ENCODE data around the gene SPPL2C. TPM values are rescaled to one million over a fixed set of nuclear protein-coding genes. Genes with fewer than 3 reads are reported as not detected.

The SPPL2C gene
- total and polyA plus RNA-seq, 2 of the 13 experiments (the other 11 are each of a cell fraction or from before 2014, with no cell fraction given), result not detected

DNA sequence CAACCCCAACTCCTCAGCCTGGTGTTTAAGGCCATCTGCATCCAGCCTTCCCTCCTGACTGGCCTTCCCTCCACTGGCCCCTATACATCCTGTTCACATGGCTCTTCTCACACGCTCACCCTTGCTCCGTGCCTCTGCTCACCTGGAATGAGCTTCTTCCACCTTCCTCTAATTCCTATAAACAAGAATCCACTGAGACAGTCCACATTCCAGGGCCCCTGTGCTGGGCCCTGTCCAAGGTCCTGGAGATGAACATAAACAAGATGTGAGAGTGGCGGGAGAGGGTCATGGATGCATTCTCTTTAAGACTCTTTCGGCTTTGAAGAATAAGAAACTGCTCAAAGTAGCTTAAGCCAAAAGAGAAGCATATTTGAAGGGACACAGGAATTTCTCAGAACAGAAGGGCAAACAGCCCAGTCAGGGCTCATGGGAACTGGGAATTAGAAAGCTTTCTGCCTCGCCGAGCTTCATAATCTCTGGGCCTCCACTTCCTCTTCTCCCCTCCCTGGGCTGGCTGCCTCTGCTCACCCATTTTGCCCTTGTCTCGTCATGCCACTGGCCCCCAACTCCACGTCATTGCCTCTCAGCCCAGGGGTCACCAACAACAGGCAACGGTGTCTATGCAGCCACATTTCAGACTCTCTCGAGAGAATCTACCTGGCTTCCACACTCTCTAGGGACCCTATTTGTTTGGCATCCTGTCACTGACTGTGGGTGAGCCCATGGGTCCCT, 13.5 kb downstream of the SPPL2C start (continued):
- TF ChIP-seq PCBP1 (IDR thresholded peaks at IDR 0.05; ENCODE audit: borderline replicate concordance, low read depth, low read length) (no peak), ZFP82 (CRISPR knock-in tag; IDR thresholded peaks at IDR 0.05; ENCODE audit: borderline replicate concordance) (no peak), ZNF101 (CRISPR knock-in tag; IDR thresholded peaks at IDR 0.05; ENCODE audit: borderline replicate concordance, low read depth) (no peak), SIX4 (CRISPR knock-in tag; IDR thresholded peaks at IDR 0.05) (peak; percentile 44; the same call in 1 of the 2 replicates), ZNF207 (IDR thresholded peaks at IDR 0.05; ENCODE audit: borderline replicate concordance) (no peak), RFX1 (IDR thresholded peaks at IDR 0.05) (no peak), PRMT3 (CRISPR knock-in tag; IDR thresholded peaks at IDR 0.05; ENCODE audit: borderline replicate concordance, low read depth) (no peak), ZFP41 (CRISPR knock-in tag; IDR thresholded peaks at IDR 0.05; ENCODE audit: borderline replicate concordance) (no peak), TP53 (CRISPR knock-in tag; conservative IDR thresholded peaks at IDR 0.05) (no peak), HMG20B (CRISPR knock-in tag; conservative IDR thresholded peaks at IDR 0.05) (peak; percentile 70; the same call in 1 of the 2 replicates), ZNF614 (CRISPR knock-in tag; IDR thresholded peaks at IDR 0.05; ENCODE audit: borderline replicate concordance) (0 out of 2 replicates have a peak, but pooled peaks have one; percentile 43), ZNF460 (CRISPR knock-in tag; IDR thresholded peaks at IDR 0.05; ENCODE audit: borderline replicate concordance) (no peak), NCOA2 (CRISPR knock-in tag; IDR thresholded peaks at IDR 0.05) (peak; percentile 50; the same call in 1 of the 2 replicates), ZSCAN22 (CRISPR knock-in tag; IDR thresholded peaks at IDR 0.05) (no peak), SAFB2 (CRISPR knock-in tag; IDR thresholded peaks at IDR 0.05; ENCODE audit: borderline replicate concordance, low read depth) (no peak)
- TF ChIP-seq, protein P1, sequence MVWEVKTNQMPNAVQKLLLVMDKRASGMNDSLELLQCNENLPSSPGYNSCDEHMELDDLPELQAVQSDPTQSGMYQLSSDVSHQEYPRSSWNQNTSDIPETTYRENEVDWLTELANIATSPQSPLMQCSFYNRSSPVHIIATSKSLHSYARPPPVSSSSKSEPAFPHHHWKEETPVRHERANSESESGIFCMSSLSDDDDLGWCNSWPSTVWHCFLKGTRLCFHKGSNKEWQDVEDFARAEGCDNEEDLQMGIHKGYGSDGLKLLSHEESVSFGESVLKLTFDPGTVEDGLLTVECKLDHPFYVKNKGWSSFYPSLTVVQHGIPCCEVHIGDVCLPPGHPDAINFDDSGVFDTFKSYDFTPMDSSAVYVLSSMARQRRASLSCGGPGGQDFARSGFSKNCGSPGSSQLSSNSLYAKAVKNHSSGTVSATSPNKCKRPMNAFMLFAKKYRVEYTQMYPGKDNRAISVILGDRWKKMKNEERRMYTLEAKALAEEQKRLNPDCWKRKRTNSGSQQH (CRISPR knock-in tag; IDR thresholded peaks at IDR 0.05; ENCODE audit: low read depth), result peak; percentile 90; the same call in 1 of the 2 replicates
- TF ChIP-seq, protein P2, sequence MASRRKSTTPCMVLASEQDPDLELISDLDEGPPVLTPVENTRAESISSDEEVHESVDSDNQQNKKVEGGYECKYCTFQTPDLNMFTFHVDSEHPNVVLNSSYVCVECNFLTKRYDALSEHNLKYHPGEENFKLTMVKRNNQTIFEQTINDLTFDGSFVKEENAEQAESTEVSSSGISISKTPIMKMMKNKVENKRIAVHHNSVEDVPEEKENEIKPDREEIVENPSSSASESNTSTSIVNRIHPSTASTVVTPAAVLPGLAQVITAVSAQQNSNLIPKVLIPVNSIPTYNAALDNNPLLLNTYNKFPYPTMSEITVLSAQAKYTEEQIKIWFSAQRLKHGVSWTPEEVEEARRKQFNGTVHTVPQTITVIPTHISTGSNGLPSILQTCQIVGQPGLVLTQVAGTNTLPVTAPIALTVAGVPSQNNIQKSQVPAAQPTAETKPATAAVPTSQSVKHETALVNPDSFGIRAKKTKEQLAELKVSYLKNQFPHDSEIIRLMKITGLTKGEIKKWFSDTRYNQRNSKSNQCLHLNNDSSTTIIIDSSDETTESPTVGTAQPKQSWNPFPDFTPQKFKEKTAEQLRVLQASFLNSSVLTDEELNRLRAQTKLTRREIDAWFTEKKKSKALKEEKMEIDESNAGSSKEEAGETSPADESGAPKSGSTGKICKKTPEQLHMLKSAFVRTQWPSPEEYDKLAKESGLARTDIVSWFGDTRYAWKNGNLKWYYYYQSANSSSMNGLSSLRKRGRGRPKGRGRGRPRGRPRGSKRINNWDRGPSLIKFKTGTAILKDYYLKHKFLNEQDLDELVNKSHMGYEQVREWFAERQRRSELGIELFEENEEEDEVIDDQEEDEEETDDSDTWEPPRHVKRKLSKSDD (CRISPR knock-in tag; IDR thresholded peaks at IDR 0.05; ENCODE audit: low read depth), result no peak
- TF ChIP-seq, protein P3, sequence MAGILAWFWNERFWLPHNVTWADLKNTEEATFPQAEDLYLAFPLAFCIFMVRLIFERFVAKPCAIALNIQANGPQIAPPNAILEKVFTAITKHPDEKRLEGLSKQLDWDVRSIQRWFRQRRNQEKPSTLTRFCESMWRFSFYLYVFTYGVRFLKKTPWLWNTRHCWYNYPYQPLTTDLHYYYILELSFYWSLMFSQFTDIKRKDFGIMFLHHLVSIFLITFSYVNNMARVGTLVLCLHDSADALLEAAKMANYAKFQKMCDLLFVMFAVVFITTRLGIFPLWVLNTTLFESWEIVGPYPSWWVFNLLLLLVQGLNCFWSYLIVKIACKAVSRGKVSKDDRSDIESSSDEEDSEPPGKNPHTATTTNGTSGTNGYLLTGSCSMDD (CRISPR knock-in tag; IDR thresholded peaks at IDR 0.05), result no peak
- TF ChIP-seq, protein P4, sequence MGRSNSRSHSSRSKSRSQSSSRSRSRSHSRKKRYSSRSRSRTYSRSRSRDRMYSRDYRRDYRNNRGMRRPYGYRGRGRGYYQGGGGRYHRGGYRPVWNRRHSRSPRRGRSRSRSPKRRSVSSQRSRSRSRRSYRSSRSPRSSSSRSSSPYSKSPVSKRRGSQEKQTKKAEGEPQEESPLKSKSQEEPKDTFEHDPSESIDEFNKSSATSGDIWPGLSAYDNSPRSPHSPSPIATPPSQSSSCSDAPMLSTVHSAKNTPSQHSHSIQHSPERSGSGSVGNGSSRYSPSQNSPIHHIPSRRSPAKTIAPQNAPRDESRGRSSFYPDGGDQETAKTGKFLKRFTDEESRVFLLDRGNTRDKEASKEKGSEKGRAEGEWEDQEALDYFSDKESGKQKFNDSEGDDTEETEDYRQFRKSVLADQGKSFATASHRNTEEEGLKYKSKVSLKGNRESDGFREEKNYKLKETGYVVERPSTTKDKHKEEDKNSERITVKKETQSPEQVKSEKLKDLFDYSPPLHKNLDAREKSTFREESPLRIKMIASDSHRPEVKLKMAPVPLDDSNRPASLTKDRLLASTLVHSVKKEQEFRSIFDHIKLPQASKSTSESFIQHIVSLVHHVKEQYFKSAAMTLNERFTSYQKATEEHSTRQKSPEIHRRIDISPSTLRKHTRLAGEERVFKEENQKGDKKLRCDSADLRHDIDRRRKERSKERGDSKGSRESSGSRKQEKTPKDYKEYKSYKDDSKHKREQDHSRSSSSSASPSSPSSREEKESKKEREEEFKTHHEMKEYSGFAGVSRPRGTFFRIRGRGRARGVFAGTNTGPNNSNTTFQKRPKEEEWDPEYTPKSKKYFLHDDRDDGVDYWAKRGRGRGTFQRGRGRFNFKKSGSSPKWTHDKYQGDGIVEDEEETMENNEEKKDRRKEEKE (IDR thresholded peaks at IDR 0.05), result no peak
- TF ChIP-seq, protein P5, sequence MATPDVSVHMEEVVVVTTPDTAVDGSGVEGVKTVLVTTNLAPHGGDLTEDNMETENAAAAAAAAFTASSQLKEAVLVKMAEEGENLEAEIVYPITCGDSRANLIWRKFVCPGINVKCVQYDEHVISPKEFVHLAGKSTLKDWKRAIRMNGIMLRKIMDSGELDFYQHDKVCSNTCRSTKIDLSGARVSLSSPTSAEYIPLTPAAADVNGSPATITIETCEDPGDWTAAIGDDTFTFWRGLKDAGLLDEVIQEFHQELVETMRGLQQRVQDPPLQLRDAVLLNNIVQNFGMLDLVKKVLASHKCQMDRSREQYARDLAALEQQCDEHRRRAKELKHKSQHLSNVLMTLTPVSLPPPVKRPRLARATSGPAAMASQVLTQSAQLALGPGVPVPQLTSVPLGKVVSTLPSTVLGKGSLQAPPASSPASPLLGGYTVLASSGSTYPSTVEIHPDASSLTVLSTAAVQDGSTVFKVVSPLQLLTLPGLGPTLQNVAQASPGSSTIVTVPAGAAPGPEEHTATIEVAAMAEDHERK (CRISPR knock-in tag; IDR thresholded peaks at IDR 0.05; ENCODE audit: low read depth), result no peak

All from HepG2 (cell line).